Measurements from ENCODE around the gene ASPHD2. TPM values are rescaled to one million over a fixed set of nuclear protein-coding genes. Genes with fewer than 3 reads are reported as not detected.

Gene ASPHD2
- total and polyA plus RNA-seq, 10 donors: 2.1 to 8.0 (median 5.1) TPM

DNA sequence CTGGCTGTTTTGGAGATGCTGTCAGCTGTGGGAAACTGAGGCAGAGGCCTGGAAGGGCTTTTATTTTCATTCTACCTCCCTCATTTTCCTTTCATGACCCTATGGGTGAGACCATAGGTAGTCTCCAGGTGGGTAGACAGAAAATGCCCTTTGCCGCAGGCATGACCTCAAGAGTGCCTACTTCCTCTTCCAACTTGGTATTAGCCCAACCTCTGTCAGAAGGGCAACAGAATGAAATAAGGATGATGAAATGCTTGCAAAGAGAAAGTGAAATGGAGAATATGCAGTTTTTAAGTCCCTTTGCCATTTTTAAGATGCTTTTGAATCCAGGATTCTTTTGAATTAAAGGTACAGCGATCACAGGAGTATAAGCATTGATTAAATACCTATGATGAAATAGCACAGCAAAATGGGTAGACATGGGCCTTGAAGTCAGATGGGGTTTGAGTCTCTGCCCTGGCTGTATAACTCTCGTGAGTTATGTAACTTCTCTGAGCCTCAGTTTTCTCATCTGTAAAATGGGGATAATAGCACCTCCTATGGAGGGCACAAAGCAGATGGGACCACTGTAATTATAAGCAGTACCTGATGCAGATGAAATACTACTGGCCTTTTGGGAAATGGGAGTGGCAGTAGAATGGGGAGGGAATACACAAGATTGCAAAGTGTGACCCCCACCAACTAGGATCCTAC lies 3.7 kb downstream of the ASPHD2 start:
- intact Hi-C loops (cut with DNase I; ENCODE audit: low total_unique reads): no loop called here
- no peaks in the 10 kb centered on the region for H3K9me3 ChIP-seq
- peaks cover 0 to 41% (median 7%) of the 10 kb centered on the region in 6 donors for H3K36me3 ChIP-seq
- 53 to 68% (median 64%) methylated on average over 3 of the region's 3 CpGs for WGBS, 5 donors
- H3K27me3 ChIP-seq (replicated peaks in 1 of 7): no peaks in the 10 kb centered on the region
- TF ChIP-seq, protein P1, sequence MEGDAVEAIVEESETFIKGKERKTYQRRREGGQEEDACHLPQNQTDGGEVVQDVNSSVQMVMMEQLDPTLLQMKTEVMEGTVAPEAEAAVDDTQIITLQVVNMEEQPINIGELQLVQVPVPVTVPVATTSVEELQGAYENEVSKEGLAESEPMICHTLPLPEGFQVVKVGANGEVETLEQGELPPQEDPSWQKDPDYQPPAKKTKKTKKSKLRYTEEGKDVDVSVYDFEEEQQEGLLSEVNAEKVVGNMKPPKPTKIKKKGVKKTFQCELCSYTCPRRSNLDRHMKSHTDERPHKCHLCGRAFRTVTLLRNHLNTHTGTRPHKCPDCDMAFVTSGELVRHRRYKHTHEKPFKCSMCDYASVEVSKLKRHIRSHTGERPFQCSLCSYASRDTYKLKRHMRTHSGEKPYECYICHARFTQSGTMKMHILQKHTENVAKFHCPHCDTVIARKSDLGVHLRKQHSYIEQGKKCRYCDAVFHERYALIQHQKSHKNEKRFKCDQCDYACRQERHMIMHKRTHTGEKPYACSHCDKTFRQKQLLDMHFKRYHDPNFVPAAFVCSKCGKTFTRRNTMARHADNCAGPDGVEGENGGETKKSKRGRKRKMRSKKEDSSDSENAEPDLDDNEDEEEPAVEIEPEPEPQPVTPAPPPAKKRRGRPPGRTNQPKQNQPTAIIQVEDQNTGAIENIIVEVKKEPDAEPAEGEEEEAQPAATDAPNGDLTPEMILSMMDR (IDR thresholded peaks at IDR 0.05 in 8 of 11, conservative IDR thresholded peaks at IDR 0.05 in 3 of 11): no peak
- TF ChIP-seq POLR2A (IDR thresholded peaks at IDR 0.05): no peak
- TF ChIP-seq POLR2AphosphoS5 (IDR thresholded peaks at IDR 0.05): no peak
- DNase-seq: no peak
- peak overlapping the region in 5 of 8 donors; percentile 24 to 55 (median 36) for H3K27ac ChIP-seq
- H3K4me3 ChIP-seq: peak overlapping the region in 1 of 8 donors; percentile 8
- H3K4me1 ChIP-seq: peaks cover 19 to 81% (median 50%) of the 10 kb centered on the region in 6 donors

DNA sequence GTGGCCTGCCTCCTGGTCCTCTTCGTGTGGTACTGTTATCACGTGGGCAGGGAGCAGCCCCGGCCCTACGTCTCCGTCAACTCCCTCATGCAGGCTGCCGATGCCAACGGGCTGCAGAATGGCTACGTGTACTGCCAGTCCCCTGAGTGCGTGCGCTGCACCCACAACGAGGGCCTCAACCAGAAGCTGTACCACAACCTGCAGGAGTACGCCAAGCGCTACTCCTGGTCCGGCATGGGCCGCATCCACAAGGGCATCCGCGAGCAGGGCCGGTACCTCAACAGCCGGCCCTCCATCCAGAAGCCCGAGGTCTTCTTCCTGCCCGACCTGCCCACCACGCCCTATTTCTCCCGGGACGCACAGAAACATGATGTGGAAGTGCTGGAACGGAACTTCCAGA lies 4.7 kb downstream of the ASPHD2 start:
- 91 to 99% (median 92%) methylated on average over 22 to 25 of the region's 25 CpGs for WGBS, 5 donors

GRCh38 chr22:26435327-26436093 lies 6.5 kb downstream of the ASPHD2 start:
- no peaks in the 10 kb centered on the region for H3K27me3 ChIP-seq (replicated peaks in 1 of 7)
- intact Hi-C loops (cut with DNase I; ENCODE audit: low total_unique reads): no loop called here
- no peak overlapping the region for H3K4me3 ChIP-seq
- TF ChIP-seq, protein P1 (IDR thresholded peaks at IDR 0.05 in 8 of 11, conservative IDR thresholded peaks at IDR 0.05 in 3 of 11): no peak
- TF ChIP-seq POLR2AphosphoS5 (IDR thresholded peaks at IDR 0.05): no peak
- TF ChIP-seq POLR2A (IDR thresholded peaks at IDR 0.05): no peak
- 53 to 69% (median 59%) methylated on average over 11 of the region's 11 CpGs for WGBS, 5 donors
- no peak overlapping the region for H3K27ac ChIP-seq
- H3K9me3 ChIP-seq: no peaks in the 10 kb centered on the region
- no peak for DNase-seq
- H3K36me3 ChIP-seq: peaks cover 0 to 44% (median 7%) of the 10 kb centered on the region in 6 donors
- peaks cover 6 to 61% (median 32%) of the 10 kb centered on the region in 6 donors for H3K4me1 ChIP-seq

More for the DNA sequence above, 4.7 kb downstream of the ASPHD2 start:
- no peak for DNase-seq
- Histone ChIP-seq H3K27me3 (replicated peaks in 1 of 7) (no peaks in the 10 kb centered on the region), H3K9me3 (no peaks in the 10 kb centered on the region), H3K4me1 (peaks cover 16 to 72% (median 43%) of the 10 kb centered on the region in 6 donors), H3K27ac (no peak overlapping the region), H3K36me3 (peaks cover 0 to 44% (median 7%) of the 10 kb centered on the region in 6 donors), H3K4me3 (no peak overlapping the region)
- intact Hi-C loops (cut with DNase I; ENCODE audit: low total_unique reads): no loop called here
- TF ChIP-seq POLR2A (IDR thresholded peaks at IDR 0.05) (no peak), POLR2AphosphoS5 (IDR thresholded peaks at IDR 0.05) (no peak)
- TF ChIP-seq, protein P1 (IDR thresholded peaks at IDR 0.05 in 8 of 11, conservative IDR thresholded peaks at IDR 0.05 in 3 of 11): no peak
